Astrocyte (in vitro differentiated cells and primary cell): Measurements from ENCODE around the gene ANO3. TPM values are rescaled to one million over a fixed set of nuclear protein-coding genes. Genes with fewer than 3 reads are reported as not detected.

Experiments used
- DNase-seq: peaks from one replicate; pipeline ENCODE4 v3.0.0-alpha.2; 2010; ENCODE audit warnings: low read depth
- FAIRE-seq: peaks from 2 replicates; lab custom pipeline; 2011; peaks lifted over from hg19 to GRCh38; lab: Jason Lieb, UNC
- H2AFZ ChIP-seq: 2 replicates; pipeline ENCODE4 v1.6.0; 2012; ENCODE audit warnings: low read depth, low read length, inconsistent platforms
- H3K27ac ChIP-seq: 2 replicates; pipeline ENCODE4 v1.5.1; 2011; ENCODE audit warnings: low read depth, low read length, inconsistent platforms
- H3K27me3 ChIP-seq: 2 replicates; pipeline ENCODE4 v1.6.0; 2011; ENCODE audit warnings: low read length, inconsistent platforms; ENCODE audit not compliant: insufficient read depth
- H3K36me3 ChIP-seq: 2 replicates; pipeline ENCODE4 v1.5.1; 2011; ENCODE audit warnings: low read length, inconsistent platforms; ENCODE audit not compliant: insufficient read depth
- H3K4me1 ChIP-seq: 2 replicates; pipeline ENCODE4 v1.5.1; 2011; ENCODE audit warnings: low read length, inconsistent platforms; ENCODE audit not compliant: insufficient read depth
- H3K4me2 ChIP-seq: 2 replicates; pipeline ENCODE4 v1.6.0; 2012; ENCODE audit warnings: low read length, inconsistent platforms
- H3K4me3 ChIP-seq: 2 replicates; pipeline ENCODE4 v1.5.1; 2011; ENCODE audit warnings: low read depth, mild to moderate bottlenecking, low read length, inconsistent platforms; ENCODE audit not compliant: insufficient read depth
- H3K79me2 ChIP-seq: 2 replicates; pipeline ENCODE4 v1.6.0; 2012; ENCODE audit warnings: mild to moderate bottlenecking, low read length, inconsistent platforms; ENCODE audit not compliant: insufficient read depth
- H3K9ac ChIP-seq: 2 replicates; pipeline ENCODE4 v1.6.0; 2012; ENCODE audit warnings: mild to moderate bottlenecking, low read length, inconsistent platforms
- H3K9me3 ChIP-seq: 2 replicates; pipeline ENCODE4 v1.5.1; 2012; ENCODE audit warnings: low read depth, mild to moderate bottlenecking, low read length, inconsistent platforms; ENCODE audit not compliant: insufficient read depth
- H4K20me1 ChIP-seq: 2 replicates; pipeline ENCODE4 v1.6.0; 2012; ENCODE audit warnings: low read length, inconsistent platforms; ENCODE audit not compliant: insufficient read depth
- H3K27ac Mint-ChIP-seq: one replicate; pipeline ENCODE4 v1.8.0; 2021; ENCODE audit warnings: mild to moderate bottlenecking, mixed read lengths; ENCODE audit not compliant: unreplicated experiment
- H3K27me3 Mint-ChIP-seq: one replicate; pipeline ENCODE4 v1.8.0; 2021; ENCODE audit warnings: low read depth, mixed read lengths; ENCODE audit not compliant: unreplicated experiment
- H3K36me3 Mint-ChIP-seq: one replicate; pipeline ENCODE4 v1.8.0; 2021; ENCODE audit warnings: low read depth, mixed read lengths; ENCODE audit not compliant: unreplicated experiment
- H3K4me1 Mint-ChIP-seq: one replicate; pipeline ENCODE4 v1.8.0; 2021; ENCODE audit warnings: low read depth, mixed read lengths; ENCODE audit not compliant: unreplicated experiment
- H3K4me3 Mint-ChIP-seq: one replicate; pipeline ENCODE4 v1.8.0; 2021; ENCODE audit warnings: mild to moderate bottlenecking, moderate library complexity, mixed read lengths; ENCODE audit not compliant: unreplicated experiment
- H3K9me3 Mint-ChIP-seq: one replicate; pipeline ENCODE4 v1.8.0; 2021; ENCODE audit warnings: mild to moderate bottlenecking, mixed read lengths; ENCODE audit not compliant: unreplicated experiment
- EZH2 ChIP-seq: IDR thresholded peaks from 2 replicates; pipeline ENCODE4 v1.6.1; 2012; ENCODE audit warnings: mild to moderate bottlenecking, low read length, inconsistent platforms; ENCODE audit not compliant: insufficient read depth
- total RNA-seq: library from RNA; stranded (reverse); gene quantifications from 2 replicates; pipeline ENCODE4 v1.2.1, GENCODE V29; 2021
- TF ChIP-seq, protein P1 (sequence below): IDR thresholded peaks from 2 replicates; pipeline ENCODE4 v1.5.1; 2011; ENCODE audit warnings: low read depth, mild to moderate bottlenecking, inconsistent platforms, low read length, moderate library complexity; ENCODE audit not compliant: insufficient read depth

Gene ANO3
- total RNA-seq, 1 donor from 2014 or later: 0.11 TPM

DNA sequence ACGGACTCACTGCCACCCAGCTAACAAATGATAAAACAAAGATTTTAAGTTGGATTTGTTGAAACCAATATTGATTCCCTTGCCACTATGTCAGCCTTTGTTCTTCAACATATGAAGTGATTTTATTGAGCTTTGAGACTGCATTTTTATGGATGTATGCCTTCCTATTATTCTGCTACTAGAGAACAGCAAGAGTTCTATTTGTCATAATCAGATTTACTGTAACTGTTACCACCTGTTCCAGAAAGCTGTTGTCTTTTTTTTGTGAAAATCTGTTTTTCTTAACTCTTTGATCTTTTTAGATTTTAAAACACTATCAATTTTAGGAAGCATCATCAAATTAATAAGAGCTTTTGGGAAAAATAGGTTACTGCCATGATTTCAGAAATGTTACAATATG is 125.7 kb downstream of the ANO3 start:
- Mint-ChIP-seq H3K4me3 (no peak overlapping the region), H3K4me1 (no peaks in the 10 kb centered on the region), H3K9me3 (peaks cover 3% of the 10 kb centered on the region), H3K27ac (no peak overlapping the region), H3K36me3 (peaks cover 2% of the 10 kb centered on the region), H3K27me3 (no peaks in the 10 kb centered on the region)
- no peak overlapping the region for H3K27ac ChIP-seq
- H2AFZ ChIP-seq: no peak overlapping the region
- H3K36me3 ChIP-seq: no peaks in the 10 kb centered on the region
- FAIRE-seq: no peak
- no peak for TF ChIP-seq EZH2
- TF ChIP-seq, protein P1, sequence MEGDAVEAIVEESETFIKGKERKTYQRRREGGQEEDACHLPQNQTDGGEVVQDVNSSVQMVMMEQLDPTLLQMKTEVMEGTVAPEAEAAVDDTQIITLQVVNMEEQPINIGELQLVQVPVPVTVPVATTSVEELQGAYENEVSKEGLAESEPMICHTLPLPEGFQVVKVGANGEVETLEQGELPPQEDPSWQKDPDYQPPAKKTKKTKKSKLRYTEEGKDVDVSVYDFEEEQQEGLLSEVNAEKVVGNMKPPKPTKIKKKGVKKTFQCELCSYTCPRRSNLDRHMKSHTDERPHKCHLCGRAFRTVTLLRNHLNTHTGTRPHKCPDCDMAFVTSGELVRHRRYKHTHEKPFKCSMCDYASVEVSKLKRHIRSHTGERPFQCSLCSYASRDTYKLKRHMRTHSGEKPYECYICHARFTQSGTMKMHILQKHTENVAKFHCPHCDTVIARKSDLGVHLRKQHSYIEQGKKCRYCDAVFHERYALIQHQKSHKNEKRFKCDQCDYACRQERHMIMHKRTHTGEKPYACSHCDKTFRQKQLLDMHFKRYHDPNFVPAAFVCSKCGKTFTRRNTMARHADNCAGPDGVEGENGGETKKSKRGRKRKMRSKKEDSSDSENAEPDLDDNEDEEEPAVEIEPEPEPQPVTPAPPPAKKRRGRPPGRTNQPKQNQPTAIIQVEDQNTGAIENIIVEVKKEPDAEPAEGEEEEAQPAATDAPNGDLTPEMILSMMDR: no peak
- no peaks in the 10 kb centered on the region for H3K79me2 ChIP-seq
- H3K9ac ChIP-seq: no peak overlapping the region
- H3K4me1 ChIP-seq: no peaks in the 10 kb centered on the region
- H3K4me2 ChIP-seq: no peak overlapping the region
- no peak for DNase-seq
- H3K27me3 ChIP-seq: no peaks in the 10 kb centered on the region
- H3K9me3 ChIP-seq: no peaks in the 10 kb centered on the region
- no peak overlapping the region for H3K4me3 ChIP-seq
- H4K20me1 ChIP-seq: no peaks in the 10 kb centered on the region

DNA sequence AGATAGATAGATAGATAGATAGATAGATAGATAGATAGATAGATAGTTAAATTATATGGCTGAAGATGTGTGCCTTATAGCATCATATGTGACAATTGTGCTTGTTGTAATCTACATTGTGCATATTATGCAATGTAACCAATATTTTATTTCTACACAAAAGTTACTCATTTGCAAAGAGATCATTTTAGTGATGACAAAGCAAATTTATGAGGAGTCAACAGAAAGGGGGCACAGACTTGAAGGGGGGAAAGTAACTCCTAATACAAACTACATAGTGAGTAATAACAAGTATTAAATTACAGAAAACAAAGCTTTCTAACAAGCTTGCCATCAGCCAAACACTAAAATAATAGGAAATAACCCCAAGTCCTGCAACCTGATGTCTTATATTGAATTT is 133.3 kb downstream of the ANO3 start:
- Histone ChIP-seq H3K9ac (no peak overlapping the region), H3K4me2 (no peak overlapping the region), H3K9me3 (no peaks in the 10 kb centered on the region), H3K27ac (no peak overlapping the region), H4K20me1 (no peaks in the 10 kb centered on the region), H3K4me3 (no peak overlapping the region), H2AFZ (no peak overlapping the region), H3K36me3 (no peaks in the 10 kb centered on the region), H3K4me1 (no peaks in the 10 kb centered on the region), H3K79me2 (no peaks in the 10 kb centered on the region), H3K27me3 (no peaks in the 10 kb centered on the region)
- Mint-ChIP-seq H3K36me3 (no peaks in the 10 kb centered on the region), H3K4me3 (no peak overlapping the region), H3K9me3 (no peaks in the 10 kb centered on the region), H3K27me3 (no peaks in the 10 kb centered on the region), H3K4me1 (no peaks in the 10 kb centered on the region), H3K27ac (no peak overlapping the region)
- TF ChIP-seq, protein P1: no peak
- TF ChIP-seq EZH2: no peak
- no peak for DNase-seq
- no peak for FAIRE-seq

DNA sequence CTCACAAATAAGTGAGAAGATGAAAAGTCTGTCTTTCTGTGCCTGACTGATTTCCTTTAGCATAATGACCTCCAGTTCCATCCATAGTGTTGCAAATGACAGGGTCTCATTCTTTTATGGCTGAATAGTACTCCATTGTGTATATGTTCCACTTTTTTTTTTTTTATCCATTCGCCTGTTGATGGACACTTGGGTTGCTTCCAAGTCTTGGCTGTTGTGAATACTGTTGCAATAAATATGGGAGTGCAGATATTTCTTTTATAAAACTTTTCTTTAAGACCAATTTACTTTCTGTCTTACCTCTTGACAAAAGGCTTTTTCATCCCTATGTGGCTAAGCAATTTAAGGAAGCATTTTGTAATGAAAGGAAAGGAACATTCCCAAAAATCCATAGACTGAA is 135.6 kb downstream of the ANO3 start:
- FAIRE-seq: no peak
- H3K4me3 ChIP-seq: no peak overlapping the region
- H3K9ac ChIP-seq: no peak overlapping the region
- H3K27ac ChIP-seq: no peak overlapping the region
- Mint-ChIP-seq H3K4me3 (no peak overlapping the region), H3K27me3 (no peaks in the 10 kb centered on the region), H3K9me3 (no peaks in the 10 kb centered on the region), H3K36me3 (no peaks in the 10 kb centered on the region), H3K27ac (no peak overlapping the region), H3K4me1 (no peaks in the 10 kb centered on the region)
- no peaks in the 10 kb centered on the region for H3K79me2 ChIP-seq
- no peak overlapping the region for H2AFZ ChIP-seq
- H3K27me3 ChIP-seq: no peaks in the 10 kb centered on the region
- H3K4me1 ChIP-seq: no peaks in the 10 kb centered on the region
- TF ChIP-seq, protein P1: no peak
- TF ChIP-seq EZH2: no peak
- H4K20me1 ChIP-seq: no peaks in the 10 kb centered on the region
- no peak for DNase-seq
- no peak overlapping the region for H3K4me2 ChIP-seq
- H3K36me3 ChIP-seq: no peaks in the 10 kb centered on the region
- no peaks in the 10 kb centered on the region for H3K9me3 ChIP-seq
